OCI-LY1 (cell line): ENCODE results near the gene RUSC1.
A peak's percentile ranks its signal among the peaks of the same experiment; 100 is the strongest.

ENCODE experiments used
- H2AFZ ChIP-seq: fragments of 200-600 bp; sonication (generic), shearing (Covaris generic); 2 replicates; pipeline ENCODE4 v1.6.0; 2014; ENCODE audit warnings: antibody characterized with exemption, mild to moderate bottlenecking, low read length
- H3F3A ChIP-seq: fragments of 200-600 bp; sonication (generic), shearing (Covaris generic); 2 replicates; pipeline ENCODE4 v1.6.0; 2014; ENCODE audit warnings: mild to moderate bottlenecking, antibody characterized with exemption, low read length, moderate library complexity; ENCODE audit not compliant: insufficient read depth
- H3K27ac ChIP-seq: fragments of 200-600 bp; sonication (generic); 2 replicates; pipeline ENCODE4 v1.5.1; 2014; ENCODE audit warnings: low read length, mixed run types, mild to moderate bottlenecking, low read depth; ENCODE audit not compliant: poor library complexity, severe bottlenecking
- H3K27me3 ChIP-seq: fragments of 200-600 bp; sonication (generic); 2 replicates; pipeline ENCODE4 v1.6.0; 2014; ENCODE audit warnings: antibody characterized with exemption, mild to moderate bottlenecking, low read length, moderate library complexity; ENCODE audit not compliant: insufficient read depth
- H3K36me3 ChIP-seq: fragments of 200-600 bp; sonication (generic); 2 replicates; pipeline ENCODE4 v1.6.1; 2014; ENCODE audit warnings: mild to moderate bottlenecking, antibody characterized with exemption, low read length, moderate library complexity, mixed read lengths; ENCODE audit not compliant: insufficient read depth
- H3K4me1 ChIP-seq: fragments of 200-600 bp; sonication (generic); 2 replicates; pipeline ENCODE4 v1.5.1; 2014; ENCODE audit warnings: mild to moderate bottlenecking, low read length, moderate library complexity; ENCODE audit not compliant: insufficient read depth, severe bottlenecking
- H3K4me2 ChIP-seq: fragments of 200-600 bp; sonication (generic), shearing (Covaris generic); 2 replicates; pipeline ENCODE4 v1.6.1; 2014; ENCODE audit warnings: low read length
- H3K4me3 ChIP-seq: fragments of 200-600 bp; sonication (generic); 2 replicates; pipeline ENCODE4 v1.5.1; 2014; ENCODE audit warnings: low read length, low read depth, mild to moderate bottlenecking, mixed read lengths; ENCODE audit not compliant: poor library complexity, severe bottlenecking
- H3K79me2 ChIP-seq: fragments of 200-600 bp; shearing (Covaris generic); 2 replicates; pipeline ENCODE4 v1.6.1; 2016; ENCODE audit warnings: mixed run types, low read length, mixed read lengths; ENCODE audit not compliant: insufficient read depth
- H3K9ac ChIP-seq: fragments of 200-600 bp; sonication (generic), shearing (Covaris generic); 2 replicates; pipeline ENCODE4 v1.6.1; 2014; ENCODE audit warnings: mild to moderate bottlenecking, low read length, mixed read lengths
- H3K9me2 ChIP-seq: fragments of 200-600 bp; sonication (generic), shearing (Covaris generic); 2 replicates; pipeline ENCODE4 v1.6.1; 2014; ENCODE audit warnings: low read depth, mild to moderate bottlenecking, low read length, mixed read lengths
- H3K9me3 ChIP-seq: fragments of 200-600 bp; shearing (Covaris generic); 2 replicates; pipeline ENCODE4 v1.6.1; 2014; ENCODE audit warnings: low read length, mixed read lengths
- H4K20me1 ChIP-seq: fragments of 200-600 bp; sonication (generic), shearing (Covaris generic); 2 replicates; pipeline ENCODE4 v1.6.0; 2016; ENCODE audit warnings: mild to moderate bottlenecking, low read length; ENCODE audit not compliant: insufficient read depth
- EZH2 ChIP-seq: fragments of 200-600 bp; sonication (generic), shearing (Covaris generic); IDR thresholded peaks from 2 replicates; pipeline ENCODE4 v1.8.0; 2017; ENCODE audit warnings: borderline replicate concordance, mixed run types, mild to moderate bottlenecking, antibody characterized with exemption, low read length, moderate library complexity, mixed read lengths
- TF ChIP-seq, protein P1 (sequence below): fragments of 200-600 bp; sonication (generic), shearing (Covaris generic); IDR thresholded peaks from 2 replicates; pipeline ENCODE4 v1.5.1; 2017; ENCODE audit warnings: mild to moderate bottlenecking, antibody characterized with exemption, low read length, moderate library complexity, mixed read lengths

RUSC1 gene

DNA sequence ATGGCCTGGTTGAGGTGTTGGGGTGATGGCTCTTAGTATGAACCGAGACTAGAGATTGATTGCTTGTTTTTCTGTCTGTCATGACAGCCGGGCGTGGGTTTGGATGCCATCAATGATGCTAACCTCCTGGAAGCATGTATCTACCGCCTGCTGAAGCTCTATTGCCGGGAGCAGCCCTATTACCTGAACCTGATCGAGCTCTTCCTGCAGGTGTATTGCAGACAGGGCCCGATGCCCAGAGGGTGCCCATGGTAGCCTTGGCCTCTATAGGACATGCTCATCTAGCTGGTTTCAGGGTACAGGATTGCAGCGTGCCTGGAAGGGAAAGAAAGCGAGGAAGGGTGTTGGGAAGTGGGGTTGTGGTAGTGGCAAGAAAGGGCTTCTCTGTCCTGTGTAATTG lies 2.6 kb upstream of the RUSC1 start:
- peaks cover 62% of the 10 kb centered on the region for H3K36me3 ChIP-seq

GRCh38 chr1:155319536-155319935 lies 1.2 kb upstream of the RUSC1 start:
- H3K36me3 ChIP-seq = peaks cover 48% of the 10 kb centered on the region
- no peaks in the 10 kb centered on the region for H3K9me2 ChIP-seq
- H3K4me3 ChIP-seq = no peak overlapping the region
- no peaks in the 10 kb centered on the region for H3K27me3 ChIP-seq
- peak overlapping the region; percentile 97; the same call in 1 of the 2 replicates for H3K4me2 ChIP-seq
- peaks cover 36% of the 10 kb centered on the region for H3K4me1 ChIP-seq
- H4K20me1 ChIP-seq = no peaks in the 10 kb centered on the region
- H3K9me3 ChIP-seq = no peaks in the 10 kb centered on the region
- no peak overlapping the region for H2AFZ ChIP-seq
- no peak overlapping the region; the same call in 1 of the 2 replicates for H3K9ac ChIP-seq
- peak overlapping the region; percentile 24 for H3K27ac ChIP-seq
- H3K79me2 ChIP-seq = no peaks in the 10 kb centered on the region
- TF ChIP-seq EZH2 = no peak
- TF ChIP-seq, protein P1, sequence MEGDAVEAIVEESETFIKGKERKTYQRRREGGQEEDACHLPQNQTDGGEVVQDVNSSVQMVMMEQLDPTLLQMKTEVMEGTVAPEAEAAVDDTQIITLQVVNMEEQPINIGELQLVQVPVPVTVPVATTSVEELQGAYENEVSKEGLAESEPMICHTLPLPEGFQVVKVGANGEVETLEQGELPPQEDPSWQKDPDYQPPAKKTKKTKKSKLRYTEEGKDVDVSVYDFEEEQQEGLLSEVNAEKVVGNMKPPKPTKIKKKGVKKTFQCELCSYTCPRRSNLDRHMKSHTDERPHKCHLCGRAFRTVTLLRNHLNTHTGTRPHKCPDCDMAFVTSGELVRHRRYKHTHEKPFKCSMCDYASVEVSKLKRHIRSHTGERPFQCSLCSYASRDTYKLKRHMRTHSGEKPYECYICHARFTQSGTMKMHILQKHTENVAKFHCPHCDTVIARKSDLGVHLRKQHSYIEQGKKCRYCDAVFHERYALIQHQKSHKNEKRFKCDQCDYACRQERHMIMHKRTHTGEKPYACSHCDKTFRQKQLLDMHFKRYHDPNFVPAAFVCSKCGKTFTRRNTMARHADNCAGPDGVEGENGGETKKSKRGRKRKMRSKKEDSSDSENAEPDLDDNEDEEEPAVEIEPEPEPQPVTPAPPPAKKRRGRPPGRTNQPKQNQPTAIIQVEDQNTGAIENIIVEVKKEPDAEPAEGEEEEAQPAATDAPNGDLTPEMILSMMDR = no peak
- H3F3A ChIP-seq = no peaks in the 10 kb centered on the region

More for the DNA sequence above, 2.6 kb upstream of the RUSC1 start:
- Histone ChIP-seq H3K4me1 (peaks cover 36% of the 10 kb centered on the region), H4K20me1 (no peaks in the 10 kb centered on the region), H3F3A (no peaks in the 10 kb centered on the region), H3K27ac (no peak overlapping the region), H3K9ac (no peak overlapping the region), H3K4me2 (no peak overlapping the region), H3K27me3 (no peaks in the 10 kb centered on the region), H3K4me3 (no peak overlapping the region), H3K9me3 (no peaks in the 10 kb centered on the region), H3K79me2 (no peaks in the 10 kb centered on the region), H2AFZ (no peak overlapping the region), H3K9me2 (no peaks in the 10 kb centered on the region)
- TF ChIP-seq, protein P1 = no peak
- no peak for TF ChIP-seq EZH2

- no peaks in the 10 kb centered on the region for H3K79me2 ChIP-seq
- H3K36me3 ChIP-seq = peaks cover 41% of the 10 kb centered on the region
- no peaks in the 10 kb centered on the region for H3K27me3 ChIP-seq
- no peaks in the 10 kb centered on the region for H3K9me2 ChIP-seq
- no peaks in the 10 kb centered on the region for H3F3A ChIP-seq
- H3K9ac ChIP-seq = no peak overlapping the region; the same call in 1 of the 2 replicates
- TF ChIP-seq, protein P1 = no peak
- no peak for TF ChIP-seq EZH2
- H3K4me3 ChIP-seq = peak overlapping the region; percentile 52
- no peak overlapping the region for H2AFZ ChIP-seq
- H3K27ac ChIP-seq = peak overlapping the region; percentile 24
- no peaks in the 10 kb centered on the region for H4K20me1 ChIP-seq
- peak overlapping the region; percentile 97 for H3K4me2 ChIP-seq
- H3K9me3 ChIP-seq = no peaks in the 10 kb centered on the region
- H3K4me1 ChIP-seq = peaks cover 43% of the 10 kb centered on the region
These were observed 442 bp upstream of the RUSC1 start for GRCh38 chr1:155320252-155320651.
